Hepatocyte (in vitro differentiated cells): ENCODE measurements around the gene TCP10L.

Experiments
- EZH2 ChIP-seq: fragments of 200-600 bp; sonication (generic); IDR thresholded peaks from 2 replicates; pipeline ENCODE4 v1.6.1; 2016; ENCODE audit warnings: antibody characterized with exemption, mild to moderate bottlenecking, borderline replicate concordance
- EZH2phosphoT487 ChIP-seq: fragments of 200-600 bp; sonication (generic); IDR thresholded peaks from one replicate; pipeline ENCODE4 v1.6.1; 2018; ENCODE audit warnings: antibody characterized with exemption, mild to moderate bottlenecking, low read depth, moderate library complexity; ENCODE audit not compliant: unreplicated experiment, severe bottlenecking
- TF ChIP-seq, protein P1 (sequence below): fragments of 200-600 bp; sonication (generic); IDR thresholded peaks from 2 replicates; pipeline ENCODE4 v1.5.1; 2016; ENCODE audit warnings: antibody characterized with exemption, mild to moderate bottlenecking; ENCODE audit not compliant: poor library complexity

DNA sequence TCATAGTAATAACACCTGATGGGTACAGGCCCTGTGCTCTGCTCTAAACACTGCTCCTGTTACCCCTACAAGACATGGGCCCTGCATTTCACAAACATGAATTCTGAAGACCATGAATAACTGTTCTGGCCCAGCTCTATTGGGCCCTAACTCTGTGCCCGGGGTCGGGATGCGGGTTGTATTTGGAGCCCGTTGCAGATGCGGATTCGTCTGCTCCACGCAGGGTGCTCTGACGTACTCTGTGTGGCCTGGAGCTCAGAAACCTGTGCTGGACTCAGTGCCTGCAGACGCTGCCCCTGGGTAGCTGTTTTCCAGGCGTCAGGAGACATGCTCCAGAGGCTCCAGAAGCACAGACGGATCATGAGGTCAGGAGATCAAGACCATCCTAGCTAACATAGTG lies 10.1 kb upstream of the TCP10L start:
- TF ChIP-seq, protein P1, sequence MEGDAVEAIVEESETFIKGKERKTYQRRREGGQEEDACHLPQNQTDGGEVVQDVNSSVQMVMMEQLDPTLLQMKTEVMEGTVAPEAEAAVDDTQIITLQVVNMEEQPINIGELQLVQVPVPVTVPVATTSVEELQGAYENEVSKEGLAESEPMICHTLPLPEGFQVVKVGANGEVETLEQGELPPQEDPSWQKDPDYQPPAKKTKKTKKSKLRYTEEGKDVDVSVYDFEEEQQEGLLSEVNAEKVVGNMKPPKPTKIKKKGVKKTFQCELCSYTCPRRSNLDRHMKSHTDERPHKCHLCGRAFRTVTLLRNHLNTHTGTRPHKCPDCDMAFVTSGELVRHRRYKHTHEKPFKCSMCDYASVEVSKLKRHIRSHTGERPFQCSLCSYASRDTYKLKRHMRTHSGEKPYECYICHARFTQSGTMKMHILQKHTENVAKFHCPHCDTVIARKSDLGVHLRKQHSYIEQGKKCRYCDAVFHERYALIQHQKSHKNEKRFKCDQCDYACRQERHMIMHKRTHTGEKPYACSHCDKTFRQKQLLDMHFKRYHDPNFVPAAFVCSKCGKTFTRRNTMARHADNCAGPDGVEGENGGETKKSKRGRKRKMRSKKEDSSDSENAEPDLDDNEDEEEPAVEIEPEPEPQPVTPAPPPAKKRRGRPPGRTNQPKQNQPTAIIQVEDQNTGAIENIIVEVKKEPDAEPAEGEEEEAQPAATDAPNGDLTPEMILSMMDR, result no peak
- TF ChIP-seq EZH2 (no peak), EZH2phosphoT487 (no peak)
